OCI-LY3 (cell line): ENCODE measurements around the gene TMEFF2.

ENCODE experiments used
- H2AFZ ChIP-seq: fragments of 200-600, 300-600 bp; shearing (Covaris generic); 2 replicates; pipeline ENCODE4 v1.6.0; 2014; ENCODE audit warnings: antibody characterized with exemption, low read depth, low read length
- H3K27ac ChIP-seq: fragments of 200-600, 300-600 bp; sonication (generic); 2 replicates; pipeline ENCODE4 v1.5.1; 2014; ENCODE audit warnings: mild to moderate bottlenecking, low read length, moderate library complexity, mixed read lengths
- H3K27me3 ChIP-seq: fragments of 200-600, 300-600 bp; sonication (generic); 2 replicates; pipeline ENCODE4 v1.6.1; 2014; ENCODE audit warnings: low read depth, low read length, mixed read lengths
- H3K36me3 ChIP-seq: fragments of 200-600, 300-600 bp; sonication (generic); replicated peaks from 2 replicates; pipeline ENCODE3; 2014; ENCODE audit warnings: low read depth, low read length, mixed read lengths
- H3K4me1 ChIP-seq: fragments of 300-600, 200-600 bp; sonication (generic); 2 replicates; pipeline ENCODE4 v1.6.1; 2014; ENCODE audit warnings: low read length, mixed read lengths
- H3K4me2 ChIP-seq: fragments of 200-600, 300-600 bp; sonication (generic); 2 replicates; pipeline ENCODE4 v1.6.1; 2014; ENCODE audit warnings: low read length, mixed read lengths
- H3K4me3 ChIP-seq: fragments of 300-600, 200-600 bp; sonication (generic); 2 replicates; pipeline ENCODE4 v1.5.1; 2014; ENCODE audit warnings: antibody characterized with exemption, mild to moderate bottlenecking, low read length, moderate library complexity
- H3K79me2 ChIP-seq: fragments of 300-600, 200-600 bp; shearing (Covaris generic); 2 replicates; pipeline ENCODE4 v1.6.1; 2014; ENCODE audit warnings: mild to moderate bottlenecking, low read length, mixed read lengths
- H3K9ac ChIP-seq: fragments of 300-600, 200-600 bp; shearing (Covaris generic); 2 replicates; pipeline ENCODE4 v1.6.0; 2014; ENCODE audit warnings: mild to moderate bottlenecking, low read length, moderate library complexity
- H3K9me3 ChIP-seq: fragments of 200-600, 300-600 bp; shearing (Covaris generic); 2 replicates; pipeline ENCODE4 v1.6.1; 2014; ENCODE audit warnings: low read length, mixed read lengths; ENCODE audit not compliant: insufficient read depth
- H4K20me1 ChIP-seq: fragments of 200-600, 300-600 bp; sonication (generic); 2 replicates; pipeline ENCODE4 v1.6.1; 2016; ENCODE audit warnings: low read length, mixed read lengths; ENCODE audit not compliant: insufficient read depth
- EZH2phosphoT487 ChIP-seq: fragments of 200-600 bp; shearing (Covaris generic); IDR thresholded peaks from 2 replicates; pipeline ENCODE4 v1.6.1; 2018; ENCODE audit warnings: antibody characterized with exemption, mixed run types, low read depth
- TF ChIP-seq, protein P1 (sequence below): fragments of 200-600, 300-600 bp; sonication (generic); IDR thresholded peaks from 2 replicates; pipeline ENCODE4 v1.5.1; 2014; ENCODE audit warnings: antibody characterized with exemption, low read length, low read depth

Gene TMEFF2

DNA sequence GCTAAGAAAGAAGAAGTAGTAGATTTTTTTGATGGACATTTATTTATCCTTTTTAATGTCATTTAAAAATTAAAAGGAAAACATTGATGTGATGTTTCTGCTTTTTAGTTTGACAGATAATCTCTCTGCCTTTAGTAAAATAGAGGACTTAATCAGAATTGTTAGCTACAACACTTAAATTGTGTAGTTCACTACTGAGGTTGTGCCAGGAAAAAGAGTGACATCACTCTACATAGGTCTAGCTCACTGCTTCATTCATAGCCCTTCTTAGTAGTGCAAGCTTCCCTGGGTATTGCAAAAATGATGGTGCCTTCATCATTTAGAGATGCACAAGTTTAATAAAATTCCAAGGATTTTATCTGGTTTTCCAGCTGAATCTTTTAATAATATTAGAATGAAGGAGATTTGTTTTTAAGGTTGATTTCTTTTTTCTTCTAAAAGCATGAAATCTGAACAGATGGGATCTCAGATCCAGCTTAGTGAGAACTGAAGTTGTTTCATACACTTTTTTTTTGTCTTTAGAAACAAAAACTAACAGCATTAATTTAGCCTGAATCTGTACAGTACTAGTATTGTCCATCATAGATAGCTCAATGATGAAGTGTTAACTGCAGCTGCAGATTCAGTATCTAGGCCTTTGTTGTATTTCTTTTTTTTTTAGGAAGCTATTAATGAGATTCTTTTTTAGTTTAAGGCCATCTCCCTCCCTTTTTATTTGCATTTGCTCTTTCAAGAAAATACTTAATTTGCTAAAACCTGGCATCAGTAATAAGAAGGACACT is 20.6 kb upstream of the TMEFF2 start:
- Histone ChIP-seq H2AFZ (no peak overlapping the region), H3K9ac (no peak overlapping the region), H3K4me2 (no peak overlapping the region), H3K36me3 (no peaks in the 10 kb centered on the region), H3K4me3 (no peak overlapping the region), H3K79me2 (no peaks in the 10 kb centered on the region), H3K9me3 (no peaks in the 10 kb centered on the region), H3K27me3 (no peaks in the 10 kb centered on the region), H3K27ac (no peak overlapping the region), H3K4me1 (no peaks in the 10 kb centered on the region), H4K20me1 (no peaks in the 10 kb centered on the region)
- TF ChIP-seq, protein P1, sequence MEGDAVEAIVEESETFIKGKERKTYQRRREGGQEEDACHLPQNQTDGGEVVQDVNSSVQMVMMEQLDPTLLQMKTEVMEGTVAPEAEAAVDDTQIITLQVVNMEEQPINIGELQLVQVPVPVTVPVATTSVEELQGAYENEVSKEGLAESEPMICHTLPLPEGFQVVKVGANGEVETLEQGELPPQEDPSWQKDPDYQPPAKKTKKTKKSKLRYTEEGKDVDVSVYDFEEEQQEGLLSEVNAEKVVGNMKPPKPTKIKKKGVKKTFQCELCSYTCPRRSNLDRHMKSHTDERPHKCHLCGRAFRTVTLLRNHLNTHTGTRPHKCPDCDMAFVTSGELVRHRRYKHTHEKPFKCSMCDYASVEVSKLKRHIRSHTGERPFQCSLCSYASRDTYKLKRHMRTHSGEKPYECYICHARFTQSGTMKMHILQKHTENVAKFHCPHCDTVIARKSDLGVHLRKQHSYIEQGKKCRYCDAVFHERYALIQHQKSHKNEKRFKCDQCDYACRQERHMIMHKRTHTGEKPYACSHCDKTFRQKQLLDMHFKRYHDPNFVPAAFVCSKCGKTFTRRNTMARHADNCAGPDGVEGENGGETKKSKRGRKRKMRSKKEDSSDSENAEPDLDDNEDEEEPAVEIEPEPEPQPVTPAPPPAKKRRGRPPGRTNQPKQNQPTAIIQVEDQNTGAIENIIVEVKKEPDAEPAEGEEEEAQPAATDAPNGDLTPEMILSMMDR: no peak
- TF ChIP-seq EZH2phosphoT487: no peak

DNA sequence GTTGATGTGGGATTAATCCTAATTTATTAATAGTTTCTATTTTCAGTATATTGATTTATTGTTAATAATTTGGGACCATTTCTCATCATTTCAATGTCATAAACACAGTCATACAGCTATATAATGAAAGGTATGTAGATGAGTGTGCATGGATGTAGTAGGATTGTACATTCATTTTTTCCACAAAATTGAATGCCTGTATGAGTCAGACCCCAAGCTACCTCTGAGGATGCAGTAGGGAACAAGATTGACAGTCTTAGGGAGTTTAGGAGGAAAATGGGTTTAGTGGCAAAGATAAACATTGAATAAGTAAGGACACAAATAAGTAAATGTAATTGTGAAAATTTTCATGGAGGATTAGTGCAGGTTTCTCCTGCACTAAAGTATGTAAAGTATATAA is 14.1 kb upstream of the TMEFF2 start:
- TF ChIP-seq EZH2phosphoT487: no peak
- TF ChIP-seq, protein P1: no peak
- Histone ChIP-seq H4K20me1 (no peaks in the 10 kb centered on the region), H2AFZ (no peak overlapping the region), H3K36me3 (no peaks in the 10 kb centered on the region), H3K9ac (no peak overlapping the region), H3K4me3 (no peak overlapping the region), H3K27me3 (no peaks in the 10 kb centered on the region), H3K4me2 (no peak overlapping the region), H3K27ac (no peak overlapping the region), H3K4me1 (no peaks in the 10 kb centered on the region), H3K9me3 (no peaks in the 10 kb centered on the region), H3K79me2 (no peaks in the 10 kb centered on the region)

DNA sequence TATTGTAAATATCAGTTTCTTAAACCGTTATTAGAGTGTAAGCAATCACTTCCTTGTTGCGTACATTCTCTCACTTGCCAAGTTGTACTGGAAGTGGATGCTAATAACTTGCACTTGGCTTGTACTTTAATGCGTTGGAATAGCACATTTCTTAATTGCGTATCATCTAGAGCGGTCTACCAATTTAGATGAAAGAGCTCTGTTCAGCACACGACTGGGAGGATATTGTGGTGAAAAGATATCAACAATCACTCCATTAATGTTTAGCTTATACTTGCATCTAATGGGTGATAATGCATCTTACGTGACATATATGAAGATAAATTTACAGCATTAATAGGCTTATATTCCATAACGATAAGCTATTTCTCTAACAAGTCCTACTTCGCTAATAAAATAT is 11.7 kb upstream of the TMEFF2 start:
- no peaks in the 10 kb centered on the region for H3K36me3 ChIP-seq
- no peaks in the 10 kb centered on the region for H4K20me1 ChIP-seq
- no peaks in the 10 kb centered on the region for H3K9me3 ChIP-seq
- H3K27me3 ChIP-seq: no peaks in the 10 kb centered on the region
- 0 out of 2 replicates have a peak overlapping the region, but pooled peaks have one; percentile 12 for H2AFZ ChIP-seq
- TF ChIP-seq, protein P1: no peak
- no peak for TF ChIP-seq EZH2phosphoT487
- H3K4me3 ChIP-seq: no peak overlapping the region
- no peak overlapping the region for H3K4me2 ChIP-seq
- no peak overlapping the region for H3K9ac ChIP-seq
- H3K79me2 ChIP-seq: no peaks in the 10 kb centered on the region
- H3K27ac ChIP-seq: no peak overlapping the region
- no peaks in the 10 kb centered on the region for H3K4me1 ChIP-seq

DNA sequence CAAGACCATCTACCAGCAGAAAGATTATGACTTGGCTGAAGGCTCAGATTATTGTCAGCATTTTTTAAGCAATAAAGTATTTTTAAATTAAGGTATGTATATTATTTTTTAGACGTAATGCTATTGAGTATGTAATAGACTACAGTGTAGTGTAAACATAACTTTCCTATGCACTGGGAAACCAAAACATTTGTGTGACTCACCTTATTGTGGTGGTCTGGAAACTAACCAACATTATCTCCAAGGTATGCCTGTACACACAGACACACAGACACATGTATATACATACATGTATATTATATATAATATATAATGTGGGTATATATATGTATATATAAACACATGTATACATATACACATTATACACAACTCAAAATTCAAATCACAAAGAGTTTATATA is 9.1 kb upstream of the TMEFF2 start:
- H3K27ac ChIP-seq: no peak overlapping the region
- H2AFZ ChIP-seq: no peak overlapping the region
- no peaks in the 10 kb centered on the region for H3K36me3 ChIP-seq
- peaks cover 9% of the 10 kb centered on the region for H3K4me1 ChIP-seq
- no peak overlapping the region for H3K4me3 ChIP-seq
- no peaks in the 10 kb centered on the region for H3K9me3 ChIP-seq
- H3K79me2 ChIP-seq: no peaks in the 10 kb centered on the region
- no peak overlapping the region for H3K4me2 ChIP-seq
- no peaks in the 10 kb centered on the region for H3K27me3 ChIP-seq
- H4K20me1 ChIP-seq: no peaks in the 10 kb centered on the region
- TF ChIP-seq, protein P1: no peak
- no peak for TF ChIP-seq EZH2phosphoT487
- no peak overlapping the region for H3K9ac ChIP-seq
